Activated B cell treated with CpG ODN at 0.5 μM for 24 hours (primary cell): ENCODE data around the gene ITGBL1. TPM values are rescaled to one million over a fixed set of nuclear protein-coding genes. Genes with fewer than 3 reads are reported as not detected.

Experiments
- ATAC-seq: fragments of 200-7000 bp; cut with Tn5 transposase; one replicate; pipeline ENCODE4 v1.10.0; 2021; ENCODE audit warnings: low read depth, mild to moderate bottlenecking, moderate library complexity
- CTCF ChIA-PET: fragments of 350-600 bp; sonication (Branson Sonifier 250); formaldehyde crosslinking; loops from one replicate; lab custom pipeline; 2021; ENCODE audit warnings: antibody characterized with exemption; lab: Charles Lee
- POLR2A ChIA-PET: fragments of 350-600 bp; sonication (Branson Sonifier 250); formaldehyde crosslinking; loops from one replicate; lab custom pipeline; 2021; ENCODE audit warnings: antibody characterized with exemption; lab: Charles Lee
- DNase-seq: peaks from one replicate; pipeline ENCODE4 v3.0.0; 2022
- H3K27ac Mint-ChIP-seq: one replicate; pipeline ENCODE4 v1.8.0; 2020; ENCODE audit warnings: mixed read lengths
- H3K27me3 Mint-ChIP-seq: one replicate; pipeline ENCODE4 v1.8.0; 2021; ENCODE audit warnings: mixed read lengths
- H3K36me3 Mint-ChIP-seq: one replicate; pipeline ENCODE4 v1.8.0; 2021; ENCODE audit warnings: low read depth, mixed read lengths
- H3K4me1 Mint-ChIP-seq: one replicate; pipeline ENCODE4 v1.8.0; 2021; ENCODE audit warnings: mixed read lengths
- H3K4me3 Mint-ChIP-seq: one replicate; pipeline ENCODE4 v1.8.0; 2020; ENCODE audit warnings: mild to moderate bottlenecking, mixed read lengths
- H3K9me3 Mint-ChIP-seq: one replicate; pipeline ENCODE4 v1.8.0; 2020; ENCODE audit warnings: mixed read lengths
- CTCF ChIP-seq: fragments of 200-600 bp; IDR thresholded peaks from one replicate; pipeline ENCODE4 v1.8.0; 2022; ENCODE audit warnings: antibody characterized with exemption, mild to moderate bottlenecking
- intact Hi-C: fragments of 100-400 bp; cut with micrococcal nuclease; formaldehyde crosslinking; loops from one replicate; pipeline ENCODE4 v1.15.1; 2024
- total RNA-seq: library from RNA; stranded (reverse); gene quantifications from 2 replicates; pipeline ENCODE4 v1.2.3, GENCODE V29; 2022

Gene ITGBL1
- total RNA-seq, 1 donor from 2014 or later = not detected

GRCh38 chr13:101639711-101640110 is 187.2 kb downstream of the ITGBL1 start:
- H3K4me1 Mint-ChIP-seq = no peaks in the 10 kb centered on the region
- H3K9me3 Mint-ChIP-seq = peaks cover 3% of the 10 kb centered on the region
- no peaks in the 10 kb centered on the region for H3K36me3 Mint-ChIP-seq
- ChIA-PET CTCF (no interaction called here), POLR2A (no interaction called here)
- H3K27ac Mint-ChIP-seq = no peak overlapping the region
- intact Hi-C loops = no loop called here
- no peak overlapping the region for H3K4me3 Mint-ChIP-seq
- DNase-seq = no peak
- H3K27me3 Mint-ChIP-seq = no peaks in the 10 kb centered on the region
- ATAC-seq = no peak
- TF ChIP-seq CTCF = no peak

DNA sequence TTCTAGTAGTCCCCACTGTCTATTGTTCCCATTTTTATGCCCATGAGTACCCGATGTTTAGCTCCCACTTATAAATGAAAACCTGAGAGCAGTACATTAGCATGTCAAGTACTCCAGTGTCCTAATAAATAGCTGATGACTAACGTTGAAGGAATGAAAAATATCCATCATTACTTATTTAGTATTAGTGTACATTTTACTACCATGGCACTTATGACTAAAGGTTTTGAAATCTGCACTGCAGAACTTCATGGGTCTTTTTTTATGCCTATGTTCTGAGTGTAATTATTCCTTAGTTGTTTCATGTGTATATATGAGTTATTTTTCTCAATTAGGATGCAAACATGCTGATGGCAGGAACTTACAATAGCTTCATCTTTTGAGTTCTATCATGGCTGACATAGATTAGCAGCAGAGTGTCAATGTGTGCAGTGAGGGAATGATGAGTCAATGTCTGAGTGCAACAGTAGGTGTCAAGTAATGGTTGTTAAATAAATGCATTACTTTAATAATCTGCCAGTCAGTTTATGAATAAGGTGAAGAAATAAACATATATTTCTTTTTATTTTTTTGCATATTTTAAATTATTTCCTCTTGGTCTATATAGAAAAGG is 188.4 kb downstream of the ITGBL1 start:
- no peak for ATAC-seq
- DNase-seq = no peak
- Mint-ChIP-seq H3K4me3 (no peak overlapping the region), H3K27ac (no peak overlapping the region), H3K9me3 (peaks cover 3% of the 10 kb centered on the region), H3K36me3 (no peaks in the 10 kb centered on the region), H3K27me3 (no peaks in the 10 kb centered on the region), H3K4me1 (no peaks in the 10 kb centered on the region)
- no peak for TF ChIP-seq CTCF
- intact Hi-C loops = no loop called here
- ChIA-PET CTCF (no interaction called here), POLR2A (no interaction called here)

GRCh38 chr13:101645871-101646270 is 193.4 kb downstream of the ITGBL1 start:
- Mint-ChIP-seq H3K9me3 (no peaks in the 10 kb centered on the region), H3K36me3 (no peaks in the 10 kb centered on the region), H3K27ac (no peak overlapping the region), H3K4me3 (no peak overlapping the region), H3K27me3 (no peaks in the 10 kb centered on the region), H3K4me1 (no peaks in the 10 kb centered on the region)
- CTCF ChIA-PET = no interaction called here
- DNase-seq (no peak), ATAC-seq (no peak)
- intact Hi-C loops = no loop called here
- POLR2A ChIA-PET = no interaction called here
- no peak for TF ChIP-seq CTCF

- TF ChIP-seq CTCF = no peak
- H3K4me3 Mint-ChIP-seq = no peak overlapping the region
- H3K4me1 Mint-ChIP-seq = no peaks in the 10 kb centered on the region
- no peak for ATAC-seq
- ChIA-PET CTCF (no interaction called here), POLR2A (no interaction called here)
- no peaks in the 10 kb centered on the region for H3K36me3 Mint-ChIP-seq
- DNase-seq = no peak
- intact Hi-C loops = no loop called here
- no peak overlapping the region for H3K27ac Mint-ChIP-seq
- H3K9me3 Mint-ChIP-seq = peaks cover 2% of the 10 kb centered on the region
- no peaks in the 10 kb centered on the region for H3K27me3 Mint-ChIP-seq
These were observed 195.3 kb downstream of the ITGBL1 start for GRCh38 chr13:101647760-101648159.

- Mint-ChIP-seq H3K4me3 (no peak overlapping the region), H3K27me3 (no peaks in the 10 kb centered on the region), H3K4me1 (no peaks in the 10 kb centered on the region), H3K27ac (no peak overlapping the region), H3K36me3 (no peaks in the 10 kb centered on the region), H3K9me3 (peaks cover 2% of the 10 kb centered on the region)
- ATAC-seq = no peak
- TF ChIP-seq CTCF = no peak
- intact Hi-C loops = no loop called here
- ChIA-PET POLR2A (no interaction called here), CTCF (no interaction called here)
- no peak for DNase-seq
These were observed 196.5 kb downstream of the ITGBL1 start for GRCh38 chr13:101648766-101649487.
